Measurements from ENCODE around the gene DYSF.

DNA sequence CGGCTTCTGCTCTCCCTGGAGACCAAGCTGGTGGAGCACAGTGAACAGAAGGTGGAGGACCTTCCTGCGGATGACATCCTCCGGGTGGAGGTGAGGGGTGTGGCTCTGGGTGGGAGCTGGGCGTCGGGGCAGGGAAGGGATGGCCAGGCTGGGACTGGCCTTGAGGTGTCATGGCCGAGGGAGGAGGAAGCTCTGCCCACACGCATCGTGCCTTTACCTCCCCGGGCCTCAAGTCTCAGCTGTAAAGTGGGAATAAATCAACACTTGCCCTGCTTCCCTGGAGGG, 98.2 kb downstream of the DYSF start:
- TF ChIP-seq TAF1 (IDR thresholded peaks at IDR 0.05; ENCODE audit: borderline replicate concordance, low read depth, low read length), result no peak
- TF ChIP-seq, protein P1, sequence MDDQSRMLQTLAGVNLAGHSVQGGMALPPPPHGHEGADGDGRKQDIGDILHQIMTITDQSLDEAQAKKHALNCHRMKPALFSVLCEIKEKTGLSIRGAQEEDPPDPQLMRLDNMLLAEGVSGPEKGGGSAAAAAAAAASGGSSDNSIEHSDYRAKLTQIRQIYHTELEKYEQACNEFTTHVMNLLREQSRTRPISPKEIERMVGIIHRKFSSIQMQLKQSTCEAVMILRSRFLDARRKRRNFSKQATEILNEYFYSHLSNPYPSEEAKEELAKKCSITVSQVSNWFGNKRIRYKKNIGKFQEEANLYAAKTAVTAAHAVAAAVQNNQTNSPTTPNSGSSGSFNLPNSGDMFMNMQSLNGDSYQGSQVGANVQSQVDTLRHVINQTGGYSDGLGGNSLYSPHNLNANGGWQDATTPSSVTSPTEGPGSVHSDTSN (IDR thresholded peaks at IDR 0.05), result no peak
- no peak for TF ChIP-seq FOXM1 (IDR thresholded peaks at IDR 0.05; ENCODE audit: low read depth)
